Natural killer cell (primary cell): Measurements from ENCODE around the gene BHLHE41. TPM values are rescaled to one million over a fixed set of nuclear protein-coding genes. Genes with fewer than 3 reads are reported as not detected.

Experiments used
- ATAC-seq, 3 donors: fragments of 150-1000 bp in 2 of 3; fragments of 200-7000 bp in 1 of 3; cut with Tn5 transposase; 1 replicate in 1 of 3; 2 replicates in 2 of 3; pipeline ENCODE4 v1.10.0; 2021; ENCODE audit warnings: mild to moderate bottlenecking in 2 of 3, moderate library complexity in 2 of 3
- DNase-seq, 2 donors: peaks; one replicate each; pipeline versions ENCODE4 v3.0.0 to v3.0.0-alpha.2; 2013 to 2021; ENCODE audit warnings: mixed read lengths in 1 of 2
- H3K27ac ChIP-seq: one replicate; pipeline ENCODE4 v1.5.1; 2013; ENCODE audit warnings: mild to moderate bottlenecking, low read length
- H3K27me3 ChIP-seq: one replicate; pipeline ENCODE4 v1.6.1; 2013; ENCODE audit warnings: low read length; ENCODE audit not compliant: control insufficient read depth, insufficient read depth
- H3K36me3 ChIP-seq: one replicate; pipeline ENCODE4 v1.6.1; 2013; ENCODE audit warnings: low read length; ENCODE audit not compliant: control insufficient read depth, insufficient read depth
- H3K4me1 ChIP-seq: one replicate; pipeline ENCODE4 v1.6.1; 2013; ENCODE audit warnings: low read length; ENCODE audit not compliant: control insufficient read depth, insufficient read depth
- H3K4me3 ChIP-seq: one replicate; pipeline ENCODE4 v1.5.1; 2013; ENCODE audit warnings: low read length
- H3K9me3 ChIP-seq: one replicate; pipeline ENCODE4 v1.6.1; 2013; ENCODE audit warnings: low read length; ENCODE audit not compliant: control insufficient read depth, insufficient read depth
- H3K27ac Mint-ChIP-seq, 2 donors: one replicate each; pipeline ENCODE4 v1.8.0; 2022; ENCODE audit warnings: mild to moderate bottlenecking in 2 of 2, mixed read lengths in 2 of 2, moderate library complexity in 1 of 2
- H3K27me3 Mint-ChIP-seq, 2 donors: one replicate each; pipeline ENCODE4 v1.8.0; 2022; ENCODE audit warnings: low read depth in 2 of 2, mixed read lengths in 2 of 2
- H3K36me3 Mint-ChIP-seq: one replicate; pipeline ENCODE4 v1.8.0; 2022; ENCODE audit warnings: mixed read lengths
- H3K4me1 Mint-ChIP-seq, 2 donors: one replicate each; pipeline ENCODE4 v1.8.0; 2022; ENCODE audit warnings: mixed read lengths in 2 of 2
- H3K4me3 Mint-ChIP-seq: one replicate; pipeline ENCODE4 v1.8.0; 2022; ENCODE audit warnings: mild to moderate bottlenecking, moderate library complexity, mixed read lengths
- H3K9me3 Mint-ChIP-seq, 2 donors: one replicate each; pipeline ENCODE4 v1.8.0; 2022; ENCODE audit warnings: mixed read lengths in 2 of 2
- CTCF ChIP-seq: fragments of 200-600 bp; IDR thresholded peaks from one replicate; pipeline ENCODE4 v1.8.0; 2022; ENCODE audit warnings: antibody characterized with exemption
- WGBS: methylation state at CpG from one replicate; pipeline ENCODE4 v1.1.7; 2013; ENCODE audit warnings: missing lambda C conversion rate; ENCODE audit not compliant: insufficient coverage; 5-methylcytosine and 5-hydroxymethylcytosine counted together
- intact Hi-C: fragments of 100-400 bp; cut with micrococcal nuclease; formaldehyde crosslinking; loops from one replicate; pipeline ENCODE4 v1.14.2; 2022
- total RNA-seq, 4 donors: library from RNA; stranded (reverse); fragments of 120-200 nt in 1 of 4; gene quantifications; one replicate each; pipeline versions ENCODE4 v1.2.3 to v1.2.4, GENCODE V29; 2013 to 2022

Gene BHLHE41
- total RNA-seq, 3 donors from 2014 or later (not counting 1 experiment from before 2014, with no cell fraction given), result 0.09 to 3.7 TPM; not detected in 1

- no peak for DNase-seq
- no peak overlapping the region for H3K27ac ChIP-seq
- ATAC-seq, result no peak
- H3K9me3 ChIP-seq, result no peaks in the 10 kb centered on the region
- Mint-ChIP-seq H3K27ac (no peak overlapping the region), H3K4me1 (no peaks in the 10 kb centered on the region), H3K36me3 (no peaks in the 10 kb centered on the region), H3K9me3 (no peaks in the 10 kb centered on the region), H3K27me3 (peaks cover 4 to 7% of the 10 kb centered on the region in 2 donors), H3K4me3 (no peak overlapping the region)
- intact Hi-C loops, result no loop called here
- no peaks in the 10 kb centered on the region for H3K27me3 ChIP-seq
- TF ChIP-seq CTCF, result no peak
- no peaks in the 10 kb centered on the region for H3K36me3 ChIP-seq
- WGBS, result 71% methylated on average over 3 of the region's 3 CpGs
- H3K4me3 ChIP-seq, result no peak overlapping the region
- H3K4me1 ChIP-seq, result peaks cover 5% of the 10 kb centered on the region
These were observed 33.4 kb upstream of the BHLHE41 start for GRCh38 chr12:26158078-26158764.

- no peaks in the 10 kb centered on the region for H3K36me3 ChIP-seq
- DNase-seq (no peak), ATAC-seq (no peak)
- Mint-ChIP-seq H3K9me3 (no peaks in the 10 kb centered on the region), H3K27ac (no peak overlapping the region), H3K36me3 (no peaks in the 10 kb centered on the region), H3K27me3 (peaks cover 0 to 11% of the 10 kb centered on the region in 2 donors), H3K4me1 (no peaks in the 10 kb centered on the region), H3K4me3 (no peak overlapping the region)
- peak overlapping the region; percentile 49 for H3K27ac ChIP-seq
- intact Hi-C loops, result no loop called here
- no peak overlapping the region for H3K4me3 ChIP-seq
- no peaks in the 10 kb centered on the region for H3K27me3 ChIP-seq
- H3K4me1 ChIP-seq, result peaks cover 5% of the 10 kb centered on the region
- H3K9me3 ChIP-seq, result no peaks in the 10 kb centered on the region
- TF ChIP-seq CTCF, result no peak
- WGBS, result 71% methylated on average over 3 of the region's 3 CpGs
These were observed 32.2 kb upstream of the BHLHE41 start for GRCh38 chr12:26157001-26157400.

- Histone ChIP-seq H3K9me3 (no peaks in the 10 kb centered on the region), H3K4me1 (peaks cover 5% of the 10 kb centered on the region), H3K4me3 (no peak overlapping the region), H3K27me3 (no peaks in the 10 kb centered on the region), H3K27ac (peak overlapping the region; percentile 67), H3K36me3 (no peaks in the 10 kb centered on the region)
- H3K4me3 Mint-ChIP-seq, result no peak overlapping the region
- H3K27ac Mint-ChIP-seq, result no peak overlapping the region
- H3K36me3 Mint-ChIP-seq, result no peaks in the 10 kb centered on the region
- no peaks in the 10 kb centered on the region for H3K4me1 Mint-ChIP-seq
- WGBS, result 64% methylated on average over 17 of the region's 17 CpGs
- DNase-seq (no peak), ATAC-seq (peak in 1 of 3 donors; percentile 50)
- intact Hi-C loops, result no loop called here
- TF ChIP-seq CTCF, result no peak
- no peaks in the 10 kb centered on the region for H3K9me3 Mint-ChIP-seq
- H3K27me3 Mint-ChIP-seq, result peaks cover 0 to 10% of the 10 kb centered on the region in 2 donors
These were observed 31.5 kb upstream of the BHLHE41 start for GRCh38 chr12:26156201-26156871.
